HG02798 (cell line): Measurements from ENCODE around the gene RIPPLY1.

Experiments used
- ATAC-seq: cut with Tn5 transposase; IDR thresholded peaks from one replicate; pipeline ENCODE4 v1.9.1; 2021; ENCODE audit warnings: mild to moderate bottlenecking; ENCODE audit not compliant: unreplicated experiment, poor library complexity

The RIPPLY1 gene

GRCh38 chrX:106862972-106863688, 40.0 kb downstream of the RIPPLY1 start:
- ATAC-seq: peak; percentile 72
